ENCODE results near the gene PIGN.

GRCh38 chr18:62172298-62172697 is 14.6 kb downstream of the PIGN start:
- no peak for TF ChIP-seq CTCF (IDR thresholded peaks at IDR 0.05; ENCODE audit: low read depth, low read length)
- TF ChIP-seq EZH2phosphoT487 (IDR thresholded peaks at IDR 0.05; ENCODE audit: low read depth): no peak
